GM18907 (cell line): ENCODE results near the gene PKN1.
"Not testable (repeated sequence)": the region's sequence is repeated elsewhere in the genome, so short reads cannot be mapped to it uniquely, and the experiment has no call there.

ENCODE experiments used
- ATAC-seq: cut with Tn5 transposase; IDR thresholded peaks from one replicate; pipeline ENCODE4 v1.9.1; 2021; ENCODE audit warnings: mild to moderate bottlenecking, moderate library complexity; ENCODE audit not compliant: unreplicated experiment

The PKN1 gene

GRCh38 chr19:14480700-14481079 is 47.6 kb downstream of the PKN1 start:
- no peak for ATAC-seq

- no peak for ATAC-seq
Measured at GRCh38 chr19:14482172-14482941, 49.3 kb downstream of the PKN1 start.

DNA sequence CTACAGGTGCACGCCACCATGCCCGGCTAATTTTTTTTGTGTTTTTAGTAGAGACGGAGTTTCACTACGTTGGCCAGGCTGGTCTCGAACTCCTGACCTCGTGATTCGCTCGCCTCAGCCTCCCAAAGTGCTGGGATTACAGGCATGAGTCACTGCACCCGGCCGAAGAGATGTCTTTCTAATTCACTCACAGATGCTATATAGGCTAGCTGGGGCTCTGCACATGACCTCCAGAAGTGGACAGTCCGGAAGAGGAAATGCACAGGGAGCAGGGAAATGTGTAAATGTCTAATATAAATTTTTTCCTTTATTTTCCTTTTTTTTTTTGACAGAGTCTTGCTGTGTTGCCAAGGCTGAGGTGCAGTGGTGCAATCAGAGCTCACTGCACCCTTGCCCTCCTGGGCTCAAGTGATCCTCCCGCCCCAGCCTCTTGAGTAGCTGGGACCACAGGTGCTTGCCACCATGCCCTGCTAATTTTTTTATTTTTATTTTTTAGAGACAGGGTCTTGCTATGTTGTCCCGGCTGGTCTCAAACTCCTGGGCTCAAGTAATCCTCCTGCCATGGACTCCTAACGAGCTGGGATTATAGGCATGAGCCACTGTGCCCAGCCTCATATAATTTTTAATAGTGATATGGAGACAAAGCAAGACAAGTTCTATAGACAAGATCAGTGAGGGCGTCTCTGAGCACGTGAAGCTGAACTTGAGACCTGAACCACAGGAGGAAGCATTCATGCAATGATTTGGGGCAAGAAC is 54.4 kb downstream of the PKN1 start:
- ATAC-seq: no peak

DNA sequence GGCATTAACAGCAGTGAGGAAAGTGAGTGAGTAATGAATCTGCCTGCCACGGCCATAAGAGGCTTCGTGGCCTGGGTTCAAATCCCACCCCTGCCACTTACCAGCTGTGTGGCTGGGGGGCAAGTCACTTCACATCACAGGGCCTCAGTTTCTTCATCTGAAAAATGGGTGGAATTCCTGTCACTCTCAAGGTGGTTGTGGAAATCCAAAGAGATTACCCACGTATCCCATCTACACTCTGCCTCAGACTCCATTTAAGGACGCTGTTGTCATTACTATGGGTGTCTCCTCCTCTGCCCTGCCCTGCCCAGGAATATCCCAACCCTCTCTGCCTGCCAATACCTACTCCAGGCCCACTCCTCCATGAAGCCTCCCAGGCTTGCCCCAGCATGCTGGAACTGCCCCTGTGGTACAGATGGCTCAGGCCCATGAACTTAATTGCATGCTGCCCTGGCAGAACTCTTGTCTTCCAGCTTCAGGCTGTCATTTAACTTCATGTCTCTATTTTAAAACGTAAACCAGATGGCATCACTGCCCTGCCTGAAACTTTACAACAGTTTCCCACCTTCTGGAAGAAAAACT is 59.7 kb downstream of the PKN1 start:
- ATAC-seq: no peak

GRCh38 chr19:14494411-14494810 is 61.3 kb downstream of the PKN1 start:
- ATAC-seq: no peak

DNA sequence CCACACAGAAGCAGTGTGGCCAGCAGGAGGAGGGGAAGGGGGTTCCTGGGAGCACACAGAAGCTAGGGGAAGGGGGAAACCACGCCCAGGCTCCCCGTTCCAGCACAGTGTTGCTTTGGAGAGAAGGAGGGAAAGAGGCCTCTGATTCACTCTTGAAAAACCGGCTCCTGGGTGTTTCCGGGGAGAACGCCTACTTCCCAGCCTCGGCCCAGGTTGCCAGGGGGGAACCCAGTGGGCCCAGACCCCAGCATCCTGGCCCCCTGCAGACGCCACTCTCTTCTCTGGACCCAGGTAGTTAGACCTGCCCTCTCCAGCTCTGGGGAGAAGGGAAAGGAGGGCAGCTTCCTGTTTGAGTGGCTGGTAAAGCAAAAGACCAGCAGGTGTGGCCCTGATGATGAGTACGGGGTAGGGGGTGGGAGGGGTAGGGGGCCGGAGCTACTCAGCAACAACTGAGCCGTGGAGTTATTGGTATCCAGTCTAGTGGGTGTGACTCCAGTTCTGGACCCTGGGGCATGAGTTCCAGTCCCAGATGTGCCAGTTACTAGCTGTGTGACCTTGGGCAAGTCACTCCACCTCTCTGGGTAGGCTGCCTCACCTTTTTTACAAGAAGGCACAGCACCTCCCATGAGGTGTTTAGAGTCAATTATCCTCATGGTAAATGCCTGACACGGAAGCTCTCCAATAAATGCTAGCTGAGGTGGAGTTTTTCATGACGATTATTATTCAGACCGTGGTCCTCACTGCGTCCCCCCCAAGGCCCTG is 62.0 kb downstream of the PKN1 start:
- ATAC-seq: no peak

DNA sequence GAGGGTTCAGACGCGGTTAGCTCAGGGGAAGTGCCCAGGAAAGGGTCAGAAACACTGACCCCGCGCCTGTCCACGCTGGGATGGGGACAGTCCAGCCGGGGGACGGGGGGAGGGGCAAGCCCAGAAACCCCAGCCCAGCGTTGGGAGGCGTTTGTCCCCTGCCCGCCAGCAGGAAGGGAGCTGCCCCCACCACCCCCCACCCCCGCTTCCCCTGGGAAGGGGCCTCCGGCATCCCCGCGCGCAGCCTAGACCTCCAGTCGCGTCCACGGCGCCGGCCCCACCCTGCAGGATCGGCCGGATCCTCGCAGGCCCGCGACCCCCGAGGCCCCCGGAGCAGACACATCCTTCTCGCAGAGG is 62.5 kb downstream of the PKN1 start:
- no peak for ATAC-seq

- peak; percentile 72 for ATAC-seq
Measured at GRCh38 chr19:14496029-14496833, 63.1 kb downstream of the PKN1 start, which contains the start of gene GIPC1. Gene GIPC1, minus strand, starts transcription at chr19:14496127. Its CDS starts 13,151 bp downstream, at chr19:14482976.

- ATAC-seq: no peak
Measured at GRCh38 chr19:14496834-14497227, 63.7 kb downstream of the PKN1 start.

GRCh38 chr19:14497228-14497921 is 64.3 kb downstream of the PKN1 start:
- ATAC-seq: no peak

GRCh38 chr19:14502334-14503092 is 69.4 kb downstream of the PKN1 start:
- no peak for ATAC-seq

DNA sequence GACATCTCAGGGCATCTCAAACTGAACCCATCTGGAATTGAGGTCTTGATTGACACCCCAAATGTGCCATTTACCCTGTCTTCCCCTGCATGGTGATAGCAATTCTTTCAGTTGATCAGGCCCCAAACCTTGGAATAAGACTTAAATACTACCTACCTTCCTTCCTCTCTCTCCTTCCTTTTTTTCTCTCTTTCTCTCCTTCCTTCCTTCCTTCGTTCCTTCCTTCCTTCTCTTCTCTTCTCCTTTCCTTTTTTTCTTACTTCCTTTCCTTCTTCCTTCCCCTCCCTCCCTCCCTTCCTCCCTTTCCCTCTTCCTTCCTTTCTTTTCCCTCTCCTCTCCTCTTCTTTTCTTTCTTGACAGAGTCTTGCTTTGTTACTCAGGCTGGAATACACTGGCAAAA is 70.2 kb downstream of the PKN1 start:
- ATAC-seq: no peak

DNA sequence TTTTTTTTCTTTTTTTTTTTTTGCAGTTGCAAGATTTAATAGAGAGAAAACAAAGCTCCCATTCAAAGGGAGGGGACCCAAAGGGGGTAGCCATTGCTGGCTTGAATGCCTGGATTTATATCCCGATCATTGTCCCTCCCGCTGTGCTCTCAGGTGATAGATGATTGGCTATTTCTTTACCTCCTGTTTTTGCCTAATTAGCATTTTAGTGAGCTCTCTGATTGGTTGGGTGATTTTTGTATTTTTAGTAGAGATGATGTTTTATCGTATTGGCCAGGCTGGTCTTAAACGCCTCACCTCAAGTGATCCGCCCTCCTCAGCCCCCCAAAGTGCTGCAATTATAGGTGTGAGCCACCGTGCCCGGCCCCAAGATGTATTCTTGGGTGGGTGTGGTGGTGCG is 71.5 kb downstream of the PKN1 start:
- not testable (repeated sequence) for ATAC-seq

DNA sequence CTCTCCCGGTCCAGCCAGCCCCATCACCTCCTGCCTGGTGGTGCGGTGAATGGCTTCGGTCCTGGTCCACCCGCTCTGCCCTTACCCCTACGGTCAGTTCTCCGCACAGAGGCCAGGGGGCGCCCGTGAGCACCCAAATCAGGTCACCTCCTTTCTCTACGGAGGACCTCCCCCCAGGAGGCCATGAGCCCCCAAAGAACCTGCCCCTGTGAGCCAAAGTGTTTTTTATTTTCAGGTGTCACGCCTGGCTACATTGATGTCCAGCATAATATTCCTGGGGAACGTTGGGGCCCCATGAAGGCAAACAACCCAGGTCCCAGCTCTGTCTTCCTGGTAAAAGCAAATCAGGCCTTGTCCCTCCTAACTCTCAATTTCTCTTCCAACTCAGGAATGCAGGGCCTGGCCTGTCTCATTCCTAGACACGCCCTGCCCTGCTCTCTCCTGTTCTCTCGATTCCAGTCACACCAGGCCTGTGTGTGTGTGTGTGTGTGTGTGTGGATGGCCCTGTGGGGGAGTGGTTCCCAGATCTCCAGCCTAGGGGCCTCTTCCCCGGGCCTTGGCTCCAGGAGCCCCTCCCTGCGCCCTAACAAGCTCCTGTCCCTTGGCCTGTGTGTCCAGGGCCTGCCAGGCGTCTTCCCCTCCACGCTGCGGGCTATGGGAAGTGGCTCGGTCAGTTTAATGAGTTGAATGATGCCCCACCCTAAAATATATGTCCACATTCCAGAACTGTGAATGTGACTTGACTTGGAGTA is 72.6 kb downstream of the PKN1 start:
- no peak for ATAC-seq

- ATAC-seq: no peak
Measured at GRCh38 chr19:14507704-14508542, 74.8 kb downstream of the PKN1 start.

GRCh38 chr19:14510311-14511228 is 77.5 kb downstream of the PKN1 start:
- ATAC-seq: no peak

- ATAC-seq: no peak
Measured at GRCh38 chr19:14511229-14511593, 78.1 kb downstream of the PKN1 start.
